ENCODE data around the gene ANKS1A.
"Not testable (repeated sequence)": the region's sequence is repeated elsewhere in the genome, so short reads cannot be mapped to it uniquely, and the experiment has no call there.

GRCh38 chr6:35003886-35004530 lies 115.0 kb downstream of the ANKS1A start:
- TF ChIP-seq EZH2 (IDR thresholded peaks at IDR 0.05; ENCODE audit: insufficient read depth, poor library complexity, severe bottlenecking); EZH2phosphoT487 (IDR thresholded peaks at IDR 0.05; ENCODE audit: insufficient read depth, low read depth): not testable (repeated sequence)
